Spinal cord (tissue), 10 donors: ENCODE measurements around the gene ACTRT2. TPM values are rescaled to one million over a fixed set of nuclear protein-coding genes. Genes with fewer than 3 reads are reported as not detected.

Experiments used
- DNase-seq, 6 donors: peaks; one replicate each; pipeline versions ENCODE4 v3.0.0 to v3.0.0-alpha.2; 2013 to 2015; ENCODE audit warnings: low spot score in 6 of 6, low read depth in 4 of 6
- H3K27ac ChIP-seq: one replicate; pipeline ENCODE4 v1.5.1; 2013; ENCODE audit warnings: low read depth, low read length, control low read depth
- H3K27me3 ChIP-seq: one replicate; pipeline ENCODE4 v1.6.1; 2013; ENCODE audit warnings: low read length; ENCODE audit not compliant: control insufficient read depth, insufficient read depth
- H3K36me3 ChIP-seq: one replicate; pipeline ENCODE4 v1.6.1; 2013; ENCODE audit warnings: low read length; ENCODE audit not compliant: control insufficient read depth, insufficient read depth
- H3K4me1 ChIP-seq: one replicate; pipeline ENCODE4 v1.6.1; 2013; ENCODE audit warnings: low read length; ENCODE audit not compliant: control insufficient read depth, insufficient read depth
- H3K4me3 ChIP-seq: one replicate; pipeline ENCODE4 v1.5.1; 2013; ENCODE audit warnings: low read depth, low read length, control low read depth
- H3K9me3 ChIP-seq: one replicate; pipeline ENCODE4 v1.6.1; 2013; ENCODE audit warnings: low read length; ENCODE audit not compliant: control insufficient read depth, insufficient read depth
- WGBS: methylation state at CpG from one replicate; pipeline ENCODE4 v1.1.5; 2013; ENCODE audit warnings: missing lambda C conversion rate; ENCODE audit not compliant: insufficient coverage; 5-methylcytosine and 5-hydroxymethylcytosine counted together
- polyA plus RNA-seq, 2 donors: library from polyadenylated mRNA; unstranded; fragments of 120-200 nt; gene quantifications; one replicate each; pipeline ENCODE4 v1.2.1, GENCODE V29; 2013; ENCODE audit not compliant: insufficient read length in 2 of 2
- total RNA-seq, 2 donors: library from RNA; depleted of rRNA in 1 of 2; stranded (reverse); fragments of 120-200 nt in 1 of 2; fragments of >200 nt in 1 of 2; gene quantifications; one replicate each; pipeline versions ENCODE4 v1.2.3 to v1.2.4, GENCODE V29; 2013 to 2014
- donor health status: healthy.

ACTRT2 gene
- total and polyA plus RNA-seq, 4 donors = not detected

GRCh38 chr1:3017440-3018050 lies 3.7 kb upstream of the ACTRT2 start:
- Histone ChIP-seq H3K4me1 (peaks cover 38% of the 10 kb centered on the region), H3K36me3 (no peaks in the 10 kb centered on the region), H3K27me3 (peaks cover 4% of the 10 kb centered on the region), H3K27ac (no peak overlapping the region), H3K9me3 (no peaks in the 10 kb centered on the region), H3K4me3 (no peak overlapping the region)
- 75% methylated on average over 17 of the region's 17 CpGs for WGBS
- no peak for DNase-seq

GRCh38 chr1:3018051-3018471 lies 3.2 kb upstream of the ACTRT2 start:
- H3K27ac ChIP-seq = no peak overlapping the region
- H3K9me3 ChIP-seq = no peaks in the 10 kb centered on the region
- no peak for DNase-seq
- H3K36me3 ChIP-seq = no peaks in the 10 kb centered on the region
- H3K4me1 ChIP-seq = peaks cover 33% of the 10 kb centered on the region
- H3K4me3 ChIP-seq = no peak overlapping the region
- no peaks in the 10 kb centered on the region for H3K27me3 ChIP-seq
- 81% methylated on average over 16 of the region's 16 CpGs for WGBS

GRCh38 chr1:3018576-3018975 lies 2.7 kb upstream of the ACTRT2 start:
- Histone ChIP-seq H3K4me1 (peaks cover 28% of the 10 kb centered on the region), H3K27me3 (no peaks in the 10 kb centered on the region), H3K9me3 (no peaks in the 10 kb centered on the region), H3K27ac (no peak overlapping the region), H3K4me3 (no peak overlapping the region), H3K36me3 (no peaks in the 10 kb centered on the region)
- no peak for DNase-seq
- 94% methylated on average over 12 of the region's 16 CpGs for WGBS

- no peak for DNase-seq
- no peak overlapping the region for H3K4me3 ChIP-seq
- H3K36me3 ChIP-seq = no peaks in the 10 kb centered on the region
- H3K9me3 ChIP-seq = no peaks in the 10 kb centered on the region
- no peaks in the 10 kb centered on the region for H3K27me3 ChIP-seq
- H3K27ac ChIP-seq = no peak overlapping the region
- 90% methylated on average over 11 of the region's 11 CpGs for WGBS
- peaks cover 24% of the 10 kb centered on the region for H3K4me1 ChIP-seq
These were observed 2.2 kb upstream of the ACTRT2 start for GRCh38 chr1:3019007-3019515.

GRCh38 chr1:3019516-3020051 lies 1.7 kb upstream of the ACTRT2 start:
- no peak for DNase-seq
- no peaks in the 10 kb centered on the region for H3K9me3 ChIP-seq
- peaks cover 24% of the 10 kb centered on the region for H3K4me1 ChIP-seq
- H3K36me3 ChIP-seq = no peaks in the 10 kb centered on the region
- no peak overlapping the region for H3K27ac ChIP-seq
- WGBS = 95% methylated on average over 24 of the region's 24 CpGs
- no peaks in the 10 kb centered on the region for H3K27me3 ChIP-seq
- H3K4me3 ChIP-seq = no peak overlapping the region

GRCh38 chr1:3020263-3020909 lies 881 bp upstream of the ACTRT2 start:
- H3K4me3 ChIP-seq = no peak overlapping the region
- H3K27ac ChIP-seq = no peak overlapping the region
- H3K9me3 ChIP-seq = no peaks in the 10 kb centered on the region
- peaks cover 16% of the 10 kb centered on the region for H3K4me1 ChIP-seq
- H3K36me3 ChIP-seq = no peaks in the 10 kb centered on the region
- no peaks in the 10 kb centered on the region for H3K27me3 ChIP-seq
- WGBS = 91% methylated on average over 11 of the region's 12 CpGs
- DNase-seq = no peak

GRCh38 chr1:3021801-3022401 lies 634 bp downstream of the ACTRT2 start:
- H3K27me3 ChIP-seq = no peaks in the 10 kb centered on the region

GRCh38 chr1:3022511-3022973 lies 1.3 kb downstream of the ACTRT2 start:
- no peak overlapping the region for H3K4me3 ChIP-seq
- H3K27ac ChIP-seq = no peak overlapping the region
- H3K36me3 ChIP-seq = no peaks in the 10 kb centered on the region
- WGBS = 98% methylated on average over 18 of the region's 18 CpGs
- H3K4me1 ChIP-seq = peaks cover 7% of the 10 kb centered on the region
- H3K9me3 ChIP-seq = no peaks in the 10 kb centered on the region
- no peaks in the 10 kb centered on the region for H3K27me3 ChIP-seq
- DNase-seq = no peak

More at GRCh38 chr1:3021801-3022401, 634 bp downstream of the ACTRT2 start:
- Histone ChIP-seq H3K9me3 (no peaks in the 10 kb centered on the region), H3K4me1 (peaks cover 14% of the 10 kb centered on the region), H3K27ac (no peak overlapping the region), H3K4me3 (no peak overlapping the region), H3K36me3 (no peaks in the 10 kb centered on the region)
- DNase-seq = no peak
- 93% methylated on average over 28 of the region's 28 CpGs for WGBS

GRCh38 chr1:3022976-3023375 lies 1.7 kb downstream of the ACTRT2 start:
- Histone ChIP-seq H3K9me3 (no peaks in the 10 kb centered on the region), H3K4me1 (peaks cover 3% of the 10 kb centered on the region), H3K4me3 (no peak overlapping the region), H3K27ac (no peak overlapping the region), H3K27me3 (no peaks in the 10 kb centered on the region), H3K36me3 (no peaks in the 10 kb centered on the region)
- no peak for DNase-seq
- 75% methylated on average over 11 of the region's 14 CpGs for WGBS
